ENCODE results near the gene PROSER2. TPM values are rescaled to one million over a fixed set of nuclear protein-coding genes. Genes with fewer than 3 reads are reported as not detected.

The PROSER2 gene
- total and polyA plus RNA-seq, 4 donors = 6.5 to 24.9 (median 9.9) TPM

DNA sequence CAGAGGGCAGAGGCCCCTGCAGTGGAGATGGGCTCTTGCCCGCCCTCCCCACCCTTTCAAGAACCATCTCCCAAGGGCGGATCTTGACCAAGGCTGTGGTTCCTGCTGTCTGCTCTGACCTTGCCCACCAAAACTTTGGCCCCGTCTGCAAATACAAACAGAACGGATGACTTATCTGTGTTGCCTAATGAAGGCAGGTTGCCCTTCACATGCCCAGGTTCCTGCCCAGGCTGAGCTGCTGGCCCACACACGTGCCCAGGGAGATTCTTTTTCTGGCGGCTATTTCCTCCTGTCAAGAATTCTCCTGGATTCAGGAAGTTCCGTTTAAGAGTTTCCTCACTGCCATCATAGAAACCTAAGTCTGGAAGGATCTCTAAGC, 78.3 kb downstream of the PROSER2 start (continued):
- TF ChIP-seq RAD21 (IDR thresholded peaks at IDR 0.05) (peak; percentile 46 to 52), RXRA (IDR thresholded peaks at IDR 0.05) (peak; percentile 71 to 96)
- TF ChIP-seq, protein P1, sequence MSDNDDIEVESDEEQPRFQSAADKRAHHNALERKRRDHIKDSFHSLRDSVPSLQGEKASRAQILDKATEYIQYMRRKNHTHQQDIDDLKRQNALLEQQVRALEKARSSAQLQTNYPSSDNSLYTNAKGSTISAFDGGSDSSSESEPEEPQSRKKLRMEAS (IDR thresholded peaks at IDR 0.05) = peak; percentile 90

DNA sequence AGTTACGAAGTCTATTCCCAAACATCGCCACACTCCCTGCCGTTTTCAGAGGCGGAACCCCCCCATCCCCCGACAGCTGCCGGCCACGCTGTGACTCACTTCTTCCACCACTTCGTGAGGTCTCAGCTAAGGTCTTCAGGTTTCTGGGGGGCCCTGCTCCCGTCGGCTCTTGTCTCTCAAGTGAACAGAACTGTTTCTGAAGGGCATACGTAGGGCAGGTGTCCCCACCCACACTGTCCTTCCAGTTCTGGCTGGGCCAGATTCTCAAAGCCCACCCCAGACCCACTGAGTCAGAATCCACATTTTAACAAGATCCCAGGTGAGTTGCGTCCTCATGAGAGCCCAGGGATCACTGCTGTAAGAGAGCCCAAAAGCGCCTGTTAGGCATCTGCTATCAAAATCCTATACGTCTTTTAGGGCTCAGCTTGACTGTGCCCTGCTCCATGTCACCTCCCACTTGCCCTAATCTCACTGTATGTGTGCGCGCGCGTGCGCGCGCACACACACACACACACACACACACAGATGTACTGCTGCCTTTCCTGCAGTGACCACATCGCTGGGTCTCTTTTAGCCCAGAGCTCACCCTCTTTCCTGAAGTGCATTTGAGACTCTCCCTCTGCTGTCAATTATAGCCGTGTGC, 78.8 kb downstream of the PROSER2 start:
- peaks cover 5 to 17% (median 16%) of the 10 kb centered on the region in 4 donors for H3K4me1 ChIP-seq (ENCODE audit: control insufficient read depth in 4 of 4, insufficient read depth in 4 of 4, low read length in 3 of 4)
- peak overlapping the region; percentile 33 to 61 for H3K27ac ChIP-seq (ENCODE audit: low read depth in 1 of 2, low read length in 2 of 2)
- no peak overlapping the region for H3K9ac ChIP-seq (ENCODE audit: low read depth in 1 of 2, low read length in 2 of 2)
- H3K27me3 ChIP-seq (ENCODE audit: control insufficient read depth in 4 of 4, insufficient read depth in 4 of 4, low read length in 3 of 4) = no peaks in the 10 kb centered on the region
- H3K4me3 ChIP-seq (ENCODE audit: low read depth in 1 of 3, low read length in 3 of 3) = no peak overlapping the region
- no peak for DNase-seq (ENCODE audit: low spot score)
- WGBS = 83% methylated on average over 23 of the region's 23 CpGs
- no peaks in the 10 kb centered on the region for H3K36me3 ChIP-seq (ENCODE audit: control insufficient read depth in 4 of 4, insufficient read depth in 3 of 4, low read depth in 1 of 4, low read length in 3 of 4)
- TF ChIP-seq JUND (IDR thresholded peaks at IDR 0.05) (peak; percentile 37 to 86), SP1 (IDR thresholded peaks at IDR 0.05) (no peak)
- TF ChIP-seq, protein P2, sequence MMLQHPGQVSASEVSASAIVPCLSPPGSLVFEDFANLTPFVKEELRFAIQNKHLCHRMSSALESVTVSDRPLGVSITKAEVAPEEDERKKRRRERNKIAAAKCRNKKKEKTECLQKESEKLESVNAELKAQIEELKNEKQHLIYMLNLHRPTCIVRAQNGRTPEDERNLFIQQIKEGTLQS (IDR thresholded peaks at IDR 0.05) = peak; percentile 10
- no peaks in the 10 kb centered on the region for H3K9me3 ChIP-seq (ENCODE audit: control insufficient read depth in 4 of 4, low read length in 3 of 4)

DNA sequence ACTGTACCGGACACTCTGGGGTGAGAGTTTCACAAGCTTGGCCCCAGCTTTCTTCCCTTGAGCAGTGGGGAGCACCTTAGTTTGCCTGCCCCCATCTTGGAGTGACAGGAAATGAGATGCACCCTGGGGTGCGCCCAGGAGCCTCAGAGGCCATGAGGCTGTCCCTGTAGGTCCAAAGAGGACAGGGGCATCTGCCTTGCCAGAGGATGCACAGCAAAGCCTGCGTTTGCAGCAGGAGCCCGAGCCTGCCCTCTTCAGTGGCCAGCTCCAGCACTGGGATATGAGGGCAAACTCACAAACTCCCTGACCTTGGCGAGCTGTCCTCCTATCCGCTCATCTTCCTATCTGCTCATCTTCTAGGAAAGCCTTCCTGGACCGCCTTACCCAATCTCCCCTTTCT, 79.5 kb downstream of the PROSER2 start:
- no peak for DNase-seq (ENCODE audit: low spot score)
- TF ChIP-seq EGR1 (IDR thresholded peaks at IDR 0.05; ENCODE audit: low read depth in 2 of 2) (no peak), RXRA (IDR thresholded peaks at IDR 0.05) (no peak), RAD21 (IDR thresholded peaks at IDR 0.05) (no peak)
- TF ChIP-seq, protein P1 (IDR thresholded peaks at IDR 0.05) = no peak
- H3K9ac ChIP-seq (ENCODE audit: low read depth in 1 of 2, low read length in 2 of 2) = no peak overlapping the region
- H3K9me3 ChIP-seq (ENCODE audit: control insufficient read depth in 4 of 4, low read length in 3 of 4) = no peaks in the 10 kb centered on the region
- WGBS = 97% methylated on average over 7 of the region's 7 CpGs
- H3K4me3 ChIP-seq (ENCODE audit: low read depth in 1 of 3, low read length in 3 of 3) = no peak overlapping the region
- no peaks in the 10 kb centered on the region for H3K36me3 ChIP-seq (ENCODE audit: control insufficient read depth in 4 of 4, insufficient read depth in 3 of 4, low read depth in 1 of 4, low read length in 3 of 4)
- peaks cover 5 to 16% (median 15%) of the 10 kb centered on the region in 4 donors for H3K4me1 ChIP-seq (ENCODE audit: control insufficient read depth in 4 of 4, insufficient read depth in 4 of 4, low read length in 3 of 4)
- H3K27me3 ChIP-seq (ENCODE audit: control insufficient read depth in 4 of 4, insufficient read depth in 4 of 4, low read length in 3 of 4) = no peaks in the 10 kb centered on the region
- no peak overlapping the region for H3K27ac ChIP-seq (ENCODE audit: low read depth in 1 of 2, low read length in 2 of 2)

DNA sequence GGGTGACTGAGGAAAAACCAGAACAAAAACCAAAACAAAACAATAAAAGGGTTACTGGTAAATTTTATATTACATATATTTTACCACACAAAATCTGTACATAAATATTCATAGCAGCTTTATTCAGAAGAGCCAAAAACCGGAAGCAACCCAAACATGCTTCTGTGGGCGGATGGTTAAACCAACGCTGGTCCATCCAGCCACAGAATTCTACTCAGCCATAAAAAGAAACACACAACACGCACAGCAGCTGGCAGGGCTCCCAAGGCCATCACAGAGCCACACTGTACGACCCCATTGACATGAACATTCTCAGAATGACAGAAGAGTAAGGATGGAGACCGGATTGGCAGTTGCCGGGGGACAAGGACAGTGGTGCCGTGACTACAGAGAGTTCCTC, 83.6 kb downstream of the PROSER2 start:
- WGBS = 77% methylated on average over 8 of the region's 8 CpGs
- Histone ChIP-seq H3K4me3 (ENCODE audit: low read depth in 1 of 3, low read length in 3 of 3) (no peak overlapping the region), H3K9me3 (ENCODE audit: control insufficient read depth in 4 of 4, low read length in 3 of 4) (no peaks in the 10 kb centered on the region), H3K4me1 (ENCODE audit: control insufficient read depth in 4 of 4, insufficient read depth in 4 of 4, low read length in 3 of 4) (peaks cover 1 to 4% (median 2%) of the 10 kb centered on the region in 4 donors), H3K27me3 (ENCODE audit: control insufficient read depth in 4 of 4, insufficient read depth in 4 of 4, low read length in 3 of 4) (no peaks in the 10 kb centered on the region), H3K36me3 (ENCODE audit: control insufficient read depth in 4 of 4, insufficient read depth in 3 of 4, low read depth in 1 of 4, low read length in 3 of 4) (no peaks in the 10 kb centered on the region), H3K9ac (ENCODE audit: low read depth in 1 of 2, low read length in 2 of 2) (no peak overlapping the region), H3K27ac (ENCODE audit: low read depth in 1 of 2, low read length in 2 of 2) (no peak overlapping the region)
- DNase-seq (ENCODE audit: low spot score) = no peak
- TF ChIP-seq, protein P2 (IDR thresholded peaks at IDR 0.05) = no peak
- TF ChIP-seq, protein P3, sequence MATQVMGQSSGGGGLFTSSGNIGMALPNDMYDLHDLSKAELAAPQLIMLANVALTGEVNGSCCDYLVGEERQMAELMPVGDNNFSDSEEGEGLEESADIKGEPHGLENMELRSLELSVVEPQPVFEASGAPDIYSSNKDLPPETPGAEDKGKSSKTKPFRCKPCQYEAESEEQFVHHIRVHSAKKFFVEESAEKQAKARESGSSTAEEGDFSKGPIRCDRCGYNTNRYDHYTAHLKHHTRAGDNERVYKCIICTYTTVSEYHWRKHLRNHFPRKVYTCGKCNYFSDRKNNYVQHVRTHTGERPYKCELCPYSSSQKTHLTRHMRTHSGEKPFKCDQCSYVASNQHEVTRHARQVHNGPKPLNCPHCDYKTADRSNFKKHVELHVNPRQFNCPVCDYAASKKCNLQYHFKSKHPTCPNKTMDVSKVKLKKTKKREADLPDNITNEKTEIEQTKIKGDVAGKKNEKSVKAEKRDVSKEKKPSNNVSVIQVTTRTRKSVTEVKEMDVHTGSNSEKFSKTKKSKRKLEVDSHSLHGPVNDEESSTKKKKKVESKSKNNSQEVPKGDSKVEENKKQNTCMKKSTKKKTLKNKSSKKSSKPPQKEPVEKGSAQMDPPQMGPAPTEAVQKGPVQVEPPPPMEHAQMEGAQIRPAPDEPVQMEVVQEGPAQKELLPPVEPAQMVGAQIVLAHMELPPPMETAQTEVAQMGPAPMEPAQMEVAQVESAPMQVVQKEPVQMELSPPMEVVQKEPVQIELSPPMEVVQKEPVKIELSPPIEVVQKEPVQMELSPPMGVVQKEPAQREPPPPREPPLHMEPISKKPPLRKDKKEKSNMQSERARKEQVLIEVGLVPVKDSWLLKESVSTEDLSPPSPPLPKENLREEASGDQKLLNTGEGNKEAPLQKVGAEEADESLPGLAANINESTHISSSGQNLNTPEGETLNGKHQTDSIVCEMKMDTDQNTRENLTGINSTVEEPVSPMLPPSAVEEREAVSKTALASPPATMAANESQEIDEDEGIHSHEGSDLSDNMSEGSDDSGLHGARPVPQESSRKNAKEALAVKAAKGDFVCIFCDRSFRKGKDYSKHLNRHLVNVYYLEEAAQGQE (IDR thresholded peaks at IDR 0.05) = no peak
- TF ChIP-seq NR2F2 (IDR thresholded peaks at IDR 0.05) = no peak
- TF ChIP-seq GABPA (IDR thresholded peaks at IDR 0.05 in 1 of 2, conservative IDR thresholded peaks at IDR 0.05 in 1 of 2) = no peak
- TF ChIP-seq TAF1 (conservative IDR thresholded peaks at IDR 0.05) = no peak
- TF ChIP-seq YY1 (IDR thresholded peaks at IDR 0.05) = no peak
- TF ChIP-seq RAD21 (IDR thresholded peaks at IDR 0.05) = no peak
- no peak for TF ChIP-seq FOXA1 (IDR thresholded peaks at IDR 0.05)
- TF ChIP-seq, protein P1 (IDR thresholded peaks at IDR 0.05) = no peak
- no peak for TF ChIP-seq HNF4G (IDR thresholded peaks at IDR 0.05)
- TF ChIP-seq RXRA (IDR thresholded peaks at IDR 0.05) = no peak
- TF ChIP-seq, protein P4, sequence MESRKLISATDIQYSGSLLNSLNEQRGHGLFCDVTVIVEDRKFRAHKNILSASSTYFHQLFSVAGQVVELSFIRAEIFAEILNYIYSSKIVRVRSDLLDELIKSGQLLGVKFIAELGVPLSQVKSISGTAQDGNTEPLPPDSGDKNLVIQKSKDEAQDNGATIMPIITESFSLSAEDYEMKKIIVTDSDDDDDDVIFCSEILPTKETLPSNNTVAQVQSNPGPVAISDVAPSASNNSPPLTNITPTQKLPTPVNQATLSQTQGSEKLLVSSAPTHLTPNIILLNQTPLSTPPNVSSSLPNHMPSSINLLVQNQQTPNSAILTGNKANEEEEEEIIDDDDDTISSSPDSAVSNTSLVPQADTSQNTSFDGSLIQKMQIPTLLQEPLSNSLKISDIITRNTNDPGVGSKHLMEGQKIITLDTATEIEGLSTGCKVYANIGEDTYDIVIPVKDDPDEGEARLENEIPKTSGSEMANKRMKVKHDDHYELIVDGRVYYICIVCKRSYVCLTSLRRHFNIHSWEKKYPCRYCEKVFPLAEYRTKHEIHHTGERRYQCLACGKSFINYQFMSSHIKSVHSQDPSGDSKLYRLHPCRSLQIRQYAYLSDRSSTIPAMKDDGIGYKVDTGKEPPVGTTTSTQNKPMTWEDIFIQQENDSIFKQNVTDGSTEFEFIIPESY (IDR thresholded peaks at IDR 0.05) = no peak
- TF ChIP-seq HNF4A (conservative IDR thresholded peaks at IDR 0.05) = no peak
- TF ChIP-seq FOXA2 (IDR thresholded peaks at IDR 0.05) = no peak
- no peak for TF ChIP-seq JUND (IDR thresholded peaks at IDR 0.05)
- no peak for TF ChIP-seq EGR1 (IDR thresholded peaks at IDR 0.05; ENCODE audit: low read depth in 2 of 2)
- no peak for TF ChIP-seq SP1 (IDR thresholded peaks at IDR 0.05)

Data from liver (tissue), 9 donors.